Right renal pelvis (tissue), 4 donors: ENCODE measurements around the gene IRX4. TPM values are rescaled to one million over a fixed set of nuclear protein-coding genes. Genes with fewer than 3 reads are reported as not detected.

Experiments
- DNase-seq, 4 donors: peaks; one replicate each; pipeline ENCODE4 v3.0.0-alpha.2; 2013; ENCODE audit warnings: low read depth in 4 of 4, low spot score in 3 of 4, missing footprints in 1 of 4
- polyA plus RNA-seq, 4 donors: library from polyadenylated mRNA; unstranded; fragments of 120-200 nt; gene quantifications; one replicate each; pipeline ENCODE4 v1.2.1, GENCODE V29; 2013; ENCODE audit not compliant: insufficient read length in 4 of 4

Gene IRX4
- polyA plus RNA-seq: under 1 TPM; 0.42 to 0.75 (median 0.59) TPM

- DNase-seq: no peak
Measured at GRCh38 chr5:1882337-1883119, at the start of gene IRX4. TSS of gene IRX4 (minus strand) at chr5:1882925. CDS start at chr5:1882647, 278 bp downstream.

GRCh38 chr5:1931604-1932231, 49.0 kb upstream of the IRX4 start:
- peak in 1 of 4 donors; percentile 10 for DNase-seq

GRCh38 chr5:1930880-1931603, 48.3 kb upstream of the IRX4 start:
- DNase-seq: peak in 2 of 4 donors; percentile 6 to 34

GRCh38 chr5:1930501-1930879, 47.8 kb upstream of the IRX4 start:
- no peak for DNase-seq

GRCh38 chr5:1929108-1929991, 46.6 kb upstream of the IRX4 start:
- no peak for DNase-seq

GRCh38 chr5:1926471-1927341, 44.0 kb upstream of the IRX4 start:
- DNase-seq: no peak

GRCh38 chr5:1926071-1926440, 43.3 kb upstream of the IRX4 start:
- no peak for DNase-seq

GRCh38 chr5:1925111-1926070, 42.7 kb upstream of the IRX4 start:
- DNase-seq: no peak

GRCh38 chr5:1923766-1924165, 41.0 kb upstream of the IRX4 start:
- DNase-seq: no peak

- DNase-seq: no peak
Measured at GRCh38 chr5:1923341-1923740, 40.6 kb upstream of the IRX4 start.

- DNase-seq: no peak
Measured at GRCh38 chr5:1921711-1922110, 39.0 kb upstream of the IRX4 start.

- no peak for DNase-seq
Measured at GRCh38 chr5:1919750-1920149, 37.0 kb upstream of the IRX4 start.

- DNase-seq: no peak
Measured at GRCh38 chr5:1919209-1919566, 36.5 kb upstream of the IRX4 start.

GRCh38 chr5:1918488-1919208, 35.9 kb upstream of the IRX4 start:
- DNase-seq: no peak

- no peak for DNase-seq
Measured at GRCh38 chr5:1917830-1918487, 35.2 kb upstream of the IRX4 start.

- DNase-seq: no peak
Measured at GRCh38 chr5:1916041-1917001, 33.6 kb upstream of the IRX4 start.
